Endothelial cell (in vitro differentiated cells): ENCODE results near the gene SLC9A3. TPM values are rescaled to one million over a fixed set of nuclear protein-coding genes. Genes with fewer than 3 reads are reported as not detected.

ENCODE experiments used
- DNase-seq: peaks from one replicate; pipeline ENCODE4 v3.0.0; 2021; ENCODE audit warnings: low spot score
- H3K27ac Mint-ChIP-seq: one replicate; pipeline ENCODE4 v1.8.0; 2021; ENCODE audit warnings: mixed read lengths, inconsistent platforms; ENCODE audit not compliant: unreplicated experiment
- H3K27me3 Mint-ChIP-seq: one replicate; pipeline ENCODE4 v1.8.0; 2021; ENCODE audit warnings: mild to moderate bottlenecking, moderate library complexity, mixed read lengths, inconsistent platforms; ENCODE audit not compliant: unreplicated experiment
- H3K36me3 Mint-ChIP-seq: one replicate; pipeline ENCODE4 v1.8.0; 2021; ENCODE audit warnings: mild to moderate bottlenecking, low read depth, mixed read lengths, inconsistent platforms; ENCODE audit not compliant: unreplicated experiment
- H3K4me1 Mint-ChIP-seq: one replicate; pipeline ENCODE4 v1.8.0; 2021; ENCODE audit warnings: mild to moderate bottlenecking, mixed read lengths, inconsistent platforms; ENCODE audit not compliant: unreplicated experiment
- H3K4me3 Mint-ChIP-seq: one replicate; pipeline ENCODE4 v1.8.0; 2021; ENCODE audit warnings: mild to moderate bottlenecking, mixed read lengths, inconsistent platforms; ENCODE audit not compliant: unreplicated experiment
- H3K9me3 Mint-ChIP-seq: one replicate; pipeline ENCODE4 v1.8.0; 2021; ENCODE audit warnings: mixed read lengths, inconsistent platforms; ENCODE audit not compliant: unreplicated experiment
- CTCF ChIP-seq: fragments of 200-600 bp; sonication (generic); IDR thresholded peaks from one replicate; pipeline ENCODE4 v1.5.0; 2021; ENCODE audit warnings: antibody characterized with exemption; ENCODE audit not compliant: unreplicated experiment
- total RNA-seq: library from RNA; stranded (reverse); fragmentation: NEBNext Ultra II Directional; extraction: Animal tissue kit (Norgen Biotek cat#: 25700); gene quantifications from one replicate; pipeline ENCODE4 v1.2.1, GENCODE V29; 2021; ENCODE audit not compliant: unreplicated experiment

Gene SLC9A3
- total RNA-seq, 1 donor from 2014 or later = 1.1 TPM

GRCh38 chr5:483434-484140 lies 40.7 kb downstream of the SLC9A3 start:
- no peaks in the 10 kb centered on the region for H3K4me1 Mint-ChIP-seq
- H3K36me3 Mint-ChIP-seq = no peaks in the 10 kb centered on the region
- H3K27me3 Mint-ChIP-seq = peaks cover 2% of the 10 kb centered on the region
- no peaks in the 10 kb centered on the region for H3K9me3 Mint-ChIP-seq
- no peak overlapping the region for H3K4me3 Mint-ChIP-seq
- H3K27ac Mint-ChIP-seq = no peak overlapping the region
- no peak for DNase-seq
- no peak for TF ChIP-seq CTCF

- Mint-ChIP-seq H3K4me3 (no peak overlapping the region), H3K4me1 (no peaks in the 10 kb centered on the region), H3K27ac (no peak overlapping the region), H3K9me3 (no peaks in the 10 kb centered on the region), H3K36me3 (no peaks in the 10 kb centered on the region), H3K27me3 (peaks cover 2% of the 10 kb centered on the region)
- TF ChIP-seq CTCF = no peak
- DNase-seq = no peak
These were observed 41.2 kb downstream of the SLC9A3 start for GRCh38 chr5:483011-483410.

- H3K4me1 Mint-ChIP-seq = no peaks in the 10 kb centered on the region
- H3K36me3 Mint-ChIP-seq = no peaks in the 10 kb centered on the region
- TF ChIP-seq CTCF = no peak
- no peak for DNase-seq
- no peak overlapping the region for H3K27ac Mint-ChIP-seq
- H3K9me3 Mint-ChIP-seq = no peaks in the 10 kb centered on the region
- no peak overlapping the region for H3K4me3 Mint-ChIP-seq
- H3K27me3 Mint-ChIP-seq = peaks cover 3% of the 10 kb centered on the region
These were observed 41.7 kb downstream of the SLC9A3 start for GRCh38 chr5:482506-482905.

GRCh38 chr5:482021-482420 lies 42.2 kb downstream of the SLC9A3 start:
- no peak overlapping the region for H3K27ac Mint-ChIP-seq
- H3K4me1 Mint-ChIP-seq = no peaks in the 10 kb centered on the region
- H3K27me3 Mint-ChIP-seq = peaks cover 5% of the 10 kb centered on the region
- no peak overlapping the region for H3K4me3 Mint-ChIP-seq
- no peak for DNase-seq
- no peak for TF ChIP-seq CTCF
- no peaks in the 10 kb centered on the region for H3K9me3 Mint-ChIP-seq
- no peaks in the 10 kb centered on the region for H3K36me3 Mint-ChIP-seq

- no peak for TF ChIP-seq CTCF
- H3K36me3 Mint-ChIP-seq = no peaks in the 10 kb centered on the region
- H3K4me3 Mint-ChIP-seq = no peak overlapping the region
- H3K27ac Mint-ChIP-seq = no peak overlapping the region
- no peak for DNase-seq
- H3K9me3 Mint-ChIP-seq = no peaks in the 10 kb centered on the region
- H3K4me1 Mint-ChIP-seq = no peaks in the 10 kb centered on the region
- peaks cover 9% of the 10 kb centered on the region for H3K27me3 Mint-ChIP-seq
These were observed 42.9 kb downstream of the SLC9A3 start for GRCh38 chr5:481347-481746.
